H1 (cell line): ENCODE measurements around the gene PIGC.

Experiments
- CEBPB ChIP-seq: IDR thresholded peaks from 2 replicates; pipeline ENCODE4 v1.6.1; 2012; ENCODE audit warnings: low read depth, low read length
- CHD2 ChIP-seq: IDR thresholded peaks from 2 replicates; pipeline ENCODE4 v1.6.1; 2012; ENCODE audit warnings: low read length, improper control_type of control experiment
- CREB1 ChIP-seq: IDR thresholded peaks from 2 replicates; pipeline ENCODE4 v1.6.1; 2012; ENCODE audit warnings: inconsistent platforms
- EP300 ChIP-seq, 2 experiments: IDR thresholded peaks; 1 replicate in 1 of 2; 2 replicates in 1 of 2; pipeline ENCODE4 v1.6.1; 2011 to 2012; ENCODE audit warnings: low read depth in 2 of 2, low read length in 2 of 2, mild to moderate bottlenecking in 2 of 2, borderline replicate concordance in 1 of 2, inconsistent platforms in 1 of 2, moderate library complexity in 1 of 2
- EZH2 ChIP-seq: fragments of 200-600 bp; sonication (generic); IDR thresholded peaks from 2 replicates; pipeline ENCODE4 v1.7.1; 2012; ENCODE audit warnings: low read depth, mild to moderate bottlenecking, moderate library complexity, low read length, inconsistent platforms; ENCODE audit not compliant: severe bottlenecking
- GABPA ChIP-seq: IDR thresholded peaks from 2 replicates; pipeline ENCODE4 v1.6.1; 2011; ENCODE audit warnings: mild to moderate bottlenecking, low read length, moderate library complexity, borderline replicate concordance; ENCODE audit not compliant: insufficient read depth
- JUN ChIP-seq: IDR thresholded peaks from 2 replicates; pipeline ENCODE4 v1.6.1; 2011; ENCODE audit warnings: low read depth, mild to moderate bottlenecking, improper control_type of control experiment, low read length
- MAX ChIP-seq: IDR thresholded peaks from 2 replicates; pipeline ENCODE4 v1.6.1; 2012; ENCODE audit warnings: inconsistent platforms
- POLR2A ChIP-seq, 2 experiments: IDR thresholded peaks; 1 replicate in 1 of 2; 2 replicates in 1 of 2; pipeline ENCODE4 v1.6.1; 2011; ENCODE audit warnings: low read depth in 2 of 2, low read length in 2 of 2, mild to moderate bottlenecking in 2 of 2; ENCODE audit errors: control extremely low read depth in 1 of 2
- POLR2AphosphoS5 ChIP-seq: IDR thresholded peaks from 2 replicates; pipeline ENCODE4 v1.6.1; 2011; ENCODE audit warnings: low read depth, low read length
- RAD21 ChIP-seq, 2 experiments: IDR thresholded peaks in 1 of 2; conservative IDR thresholded peaks in 1 of 2; 2 replicates each; pipeline ENCODE4 v1.6.1; 2011; ENCODE audit warnings: low read depth in 2 of 2, low read length in 2 of 2, improper control_type of control experiment in 1 of 2, inconsistent platforms in 1 of 2, mild to moderate bottlenecking in 1 of 2, moderate library complexity in 1 of 2
- SIRT6 ChIP-seq: IDR thresholded peaks from one replicate; pipeline ENCODE4 v1.7.1; 2012; ENCODE audit warnings: low read length, inconsistent platforms
- TF ChIP-seq, protein P1 (sequence below), 3 experiments: IDR thresholded peaks; 1 replicate in 2 of 3; 2 replicates in 1 of 3; pipeline versions ENCODE4 v1.5.1 to v1.6.1; 2011; ENCODE audit warnings: low read length in 3 of 3, mild to moderate bottlenecking in 3 of 3, inconsistent platforms in 2 of 3, low read depth in 1 of 3, moderate library complexity in 1 of 3; ENCODE audit not compliant: insufficient read depth in 1 of 3; ENCODE audit errors: control extremely low read depth in 1 of 3
- TF ChIP-seq, protein P2 (sequence below): fragments of 300-600 bp; sonication (generic); IDR thresholded peaks from 2 replicates; pipeline ENCODE4 v1.7.1; 2012; ENCODE audit warnings: low read length, moderate library complexity, mild to moderate bottlenecking, inconsistent platforms; ENCODE audit not compliant: insufficient replicate concordance

DNA sequence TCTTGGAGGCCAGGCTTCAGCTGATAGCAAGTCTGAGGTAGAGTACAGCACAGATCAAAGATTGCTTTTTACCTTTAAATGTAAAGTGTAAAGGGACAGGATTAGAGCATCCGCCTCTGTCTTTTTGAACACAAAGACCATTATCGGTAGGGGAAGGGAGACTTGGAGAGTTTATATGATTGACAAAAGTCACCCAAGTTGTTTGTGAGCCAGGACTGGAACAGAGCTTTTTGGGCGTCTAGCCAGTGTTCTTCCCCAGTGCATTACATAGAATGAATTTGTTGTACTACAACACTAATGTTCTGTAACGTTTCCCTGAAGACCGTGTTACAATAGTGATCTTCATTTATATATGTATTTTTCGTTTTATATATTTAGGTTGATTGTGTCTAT, 9.3 kb upstream of the PIGC start:
- TF ChIP-seq CHD2 (no peak), JUN (no peak), EZH2 (no peak), SIRT6 (no peak), POLR2AphosphoS5 (no peak), CREB1 (no peak), POLR2A (IDR thresholded peaks at IDR 0.05; ENCODE audit: control extremely low read depth in 1 of 2, low read depth in 2 of 2, low read length in 2 of 2) (no peak), RAD21 (IDR thresholded peaks at IDR 0.05 in 1 of 2, conservative IDR thresholded peaks at IDR 0.05 in 1 of 2; ENCODE audit: low read depth in 2 of 2, low read length in 2 of 2) (no peak), MAX (no peak), EP300 (IDR thresholded peaks at IDR 0.05; ENCODE audit: borderline replicate concordance in 1 of 2, low read depth in 2 of 2, low read length in 2 of 2) (no peak), CEBPB (no peak), GABPA (no peak)
- TF ChIP-seq, protein P1, sequence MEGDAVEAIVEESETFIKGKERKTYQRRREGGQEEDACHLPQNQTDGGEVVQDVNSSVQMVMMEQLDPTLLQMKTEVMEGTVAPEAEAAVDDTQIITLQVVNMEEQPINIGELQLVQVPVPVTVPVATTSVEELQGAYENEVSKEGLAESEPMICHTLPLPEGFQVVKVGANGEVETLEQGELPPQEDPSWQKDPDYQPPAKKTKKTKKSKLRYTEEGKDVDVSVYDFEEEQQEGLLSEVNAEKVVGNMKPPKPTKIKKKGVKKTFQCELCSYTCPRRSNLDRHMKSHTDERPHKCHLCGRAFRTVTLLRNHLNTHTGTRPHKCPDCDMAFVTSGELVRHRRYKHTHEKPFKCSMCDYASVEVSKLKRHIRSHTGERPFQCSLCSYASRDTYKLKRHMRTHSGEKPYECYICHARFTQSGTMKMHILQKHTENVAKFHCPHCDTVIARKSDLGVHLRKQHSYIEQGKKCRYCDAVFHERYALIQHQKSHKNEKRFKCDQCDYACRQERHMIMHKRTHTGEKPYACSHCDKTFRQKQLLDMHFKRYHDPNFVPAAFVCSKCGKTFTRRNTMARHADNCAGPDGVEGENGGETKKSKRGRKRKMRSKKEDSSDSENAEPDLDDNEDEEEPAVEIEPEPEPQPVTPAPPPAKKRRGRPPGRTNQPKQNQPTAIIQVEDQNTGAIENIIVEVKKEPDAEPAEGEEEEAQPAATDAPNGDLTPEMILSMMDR (IDR thresholded peaks at IDR 0.05; ENCODE audit: control extremely low read depth in 1 of 3, insufficient read depth in 1 of 3, low read depth in 1 of 3, low read length in 3 of 3) = no peak
- TF ChIP-seq, protein P2, sequence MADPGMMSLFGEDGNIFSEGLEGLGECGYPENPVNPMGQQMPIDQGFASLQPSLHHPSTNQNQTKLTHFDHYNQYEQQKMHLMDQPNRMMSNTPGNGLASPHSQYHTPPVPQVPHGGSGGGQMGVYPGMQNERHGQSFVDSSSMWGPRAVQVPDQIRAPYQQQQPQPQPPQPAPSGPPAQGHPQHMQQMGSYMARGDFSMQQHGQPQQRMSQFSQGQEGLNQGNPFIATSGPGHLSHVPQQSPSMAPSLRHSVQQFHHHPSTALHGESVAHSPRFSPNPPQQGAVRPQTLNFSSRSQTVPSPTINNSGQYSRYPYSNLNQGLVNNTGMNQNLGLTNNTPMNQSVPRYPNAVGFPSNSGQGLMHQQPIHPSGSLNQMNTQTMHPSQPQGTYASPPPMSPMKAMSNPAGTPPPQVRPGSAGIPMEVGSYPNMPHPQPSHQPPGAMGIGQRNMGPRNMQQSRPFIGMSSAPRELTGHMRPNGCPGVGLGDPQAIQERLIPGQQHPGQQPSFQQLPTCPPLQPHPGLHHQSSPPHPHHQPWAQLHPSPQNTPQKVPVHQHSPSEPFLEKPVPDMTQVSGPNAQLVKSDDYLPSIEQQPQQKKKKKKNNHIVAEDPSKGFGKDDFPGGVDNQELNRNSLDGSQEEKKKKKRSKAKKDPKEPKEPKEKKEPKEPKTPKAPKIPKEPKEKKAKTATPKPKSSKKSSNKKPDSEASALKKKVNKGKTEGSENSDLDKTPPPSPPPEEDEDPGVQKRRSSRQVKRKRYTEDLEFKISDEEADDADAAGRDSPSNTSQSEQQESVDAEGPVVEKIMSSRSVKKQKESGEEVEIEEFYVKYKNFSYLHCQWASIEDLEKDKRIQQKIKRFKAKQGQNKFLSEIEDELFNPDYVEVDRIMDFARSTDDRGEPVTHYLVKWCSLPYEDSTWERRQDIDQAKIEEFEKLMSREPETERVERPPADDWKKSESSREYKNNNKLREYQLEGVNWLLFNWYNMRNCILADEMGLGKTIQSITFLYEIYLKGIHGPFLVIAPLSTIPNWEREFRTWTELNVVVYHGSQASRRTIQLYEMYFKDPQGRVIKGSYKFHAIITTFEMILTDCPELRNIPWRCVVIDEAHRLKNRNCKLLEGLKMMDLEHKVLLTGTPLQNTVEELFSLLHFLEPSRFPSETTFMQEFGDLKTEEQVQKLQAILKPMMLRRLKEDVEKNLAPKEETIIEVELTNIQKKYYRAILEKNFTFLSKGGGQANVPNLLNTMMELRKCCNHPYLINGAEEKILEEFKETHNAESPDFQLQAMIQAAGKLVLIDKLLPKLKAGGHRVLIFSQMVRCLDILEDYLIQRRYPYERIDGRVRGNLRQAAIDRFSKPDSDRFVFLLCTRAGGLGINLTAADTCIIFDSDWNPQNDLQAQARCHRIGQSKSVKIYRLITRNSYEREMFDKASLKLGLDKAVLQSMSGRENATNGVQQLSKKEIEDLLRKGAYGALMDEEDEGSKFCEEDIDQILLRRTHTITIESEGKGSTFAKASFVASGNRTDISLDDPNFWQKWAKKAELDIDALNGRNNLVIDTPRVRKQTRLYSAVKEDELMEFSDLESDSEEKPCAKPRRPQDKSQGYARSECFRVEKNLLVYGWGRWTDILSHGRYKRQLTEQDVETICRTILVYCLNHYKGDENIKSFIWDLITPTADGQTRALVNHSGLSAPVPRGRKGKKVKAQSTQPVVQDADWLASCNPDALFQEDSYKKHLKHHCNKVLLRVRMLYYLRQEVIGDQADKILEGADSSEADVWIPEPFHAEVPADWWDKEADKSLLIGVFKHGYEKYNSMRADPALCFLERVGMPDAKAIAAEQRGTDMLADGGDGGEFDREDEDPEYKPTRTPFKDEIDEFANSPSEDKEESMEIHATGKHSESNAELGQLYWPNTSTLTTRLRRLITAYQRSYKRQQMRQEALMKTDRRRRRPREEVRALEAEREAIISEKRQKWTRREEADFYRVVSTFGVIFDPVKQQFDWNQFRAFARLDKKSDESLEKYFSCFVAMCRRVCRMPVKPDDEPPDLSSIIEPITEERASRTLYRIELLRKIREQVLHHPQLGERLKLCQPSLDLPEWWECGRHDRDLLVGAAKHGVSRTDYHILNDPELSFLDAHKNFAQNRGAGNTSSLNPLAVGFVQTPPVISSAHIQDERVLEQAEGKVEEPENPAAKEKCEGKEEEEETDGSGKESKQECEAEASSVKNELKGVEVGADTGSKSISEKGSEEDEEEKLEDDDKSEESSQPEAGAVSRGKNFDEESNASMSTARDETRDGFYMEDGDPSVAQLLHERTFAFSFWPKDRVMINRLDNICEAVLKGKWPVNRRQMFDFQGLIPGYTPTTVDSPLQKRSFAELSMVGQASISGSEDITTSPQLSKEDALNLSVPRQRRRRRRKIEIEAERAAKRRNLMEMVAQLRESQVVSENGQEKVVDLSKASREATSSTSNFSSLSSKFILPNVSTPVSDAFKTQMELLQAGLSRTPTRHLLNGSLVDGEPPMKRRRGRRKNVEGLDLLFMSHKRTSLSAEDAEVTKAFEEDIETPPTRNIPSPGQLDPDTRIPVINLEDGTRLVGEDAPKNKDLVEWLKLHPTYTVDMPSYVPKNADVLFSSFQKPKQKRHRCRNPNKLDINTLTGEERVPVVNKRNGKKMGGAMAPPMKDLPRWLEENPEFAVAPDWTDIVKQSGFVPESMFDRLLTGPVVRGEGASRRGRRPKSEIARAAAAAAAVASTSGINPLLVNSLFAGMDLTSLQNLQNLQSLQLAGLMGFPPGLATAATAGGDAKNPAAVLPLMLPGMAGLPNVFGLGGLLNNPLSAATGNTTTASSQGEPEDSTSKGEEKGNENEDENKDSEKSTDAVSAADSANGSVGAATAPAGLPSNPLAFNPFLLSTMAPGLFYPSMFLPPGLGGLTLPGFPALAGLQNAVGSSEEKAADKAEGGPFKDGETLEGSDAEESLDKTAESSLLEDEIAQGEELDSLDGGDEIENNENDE = no peak
